Activated naive CD8-positive, alpha-beta T cell treated with anti-CD3 and anti-CD28 coated beads, Interleukin-2, amount 50 U/mL, for 16 hours (primary cell): ENCODE data around the gene CAMK2N1.
"Not testable (repeated sequence)": the region's sequence is repeated elsewhere in the genome, so short reads cannot be mapped to it uniquely, and the experiment has no call there.

Experiments used
- DNase-seq: peaks from one replicate; pipeline ENCODE4 v3.0.0-alpha.2; 2020; ENCODE audit warnings: low read depth, low spot score

The CAMK2N1 gene

GRCh38 chr1:20496725-20497383, 10.8 kb upstream of the CAMK2N1 start:
- not testable (repeated sequence) for DNase-seq

GRCh38 chr1:20496241-20496661, 10.2 kb upstream of the CAMK2N1 start:
- DNase-seq: no peak

GRCh38 chr1:20495661-20496060, 9.7 kb upstream of the CAMK2N1 start:
- no peak for DNase-seq

GRCh38 chr1:20494609-20495311, 8.8 kb upstream of the CAMK2N1 start:
- DNase-seq: no peak

- peak; percentile 57 for DNase-seq
These were observed 8.0 kb upstream of the CAMK2N1 start for GRCh38 chr1:20493839-20494608.

GRCh38 chr1:20493309-20493708, 7.3 kb upstream of the CAMK2N1 start:
- no peak for DNase-seq

GRCh38 chr1:20492751-20493150, 6.7 kb upstream of the CAMK2N1 start:
- no peak for DNase-seq

GRCh38 chr1:20491866-20492265, 5.9 kb upstream of the CAMK2N1 start:
- DNase-seq: no peak

GRCh38 chr1:20491178-20491577, 5.2 kb upstream of the CAMK2N1 start:
- DNase-seq: no peak

GRCh38 chr1:20487236-20487590, 1.2 kb upstream of the CAMK2N1 start:
- DNase-seq: no peak

GRCh38 chr1:20486457-20487235, 636 bp upstream of the CAMK2N1 start:
- no peak for DNase-seq

GRCh38 chr1:20484519-20485462, 1.2 kb downstream of the CAMK2N1 start:
- DNase-seq: no peak

GRCh38 chr1:20483833-20484518, 2.0 kb downstream of the CAMK2N1 start:
- no peak for DNase-seq

GRCh38 chr1:20483098-20483832, 2.7 kb downstream of the CAMK2N1 start:
- DNase-seq: no peak

GRCh38 chr1:20481643-20482498, 4.1 kb downstream of the CAMK2N1 start:
- DNase-seq: no peak

- DNase-seq: no peak
These were observed 4.9 kb downstream of the CAMK2N1 start for GRCh38 chr1:20480951-20481617.

- DNase-seq: no peak
These were observed 5.6 kb downstream of the CAMK2N1 start for GRCh38 chr1:20480243-20480944.
